Mucosa of rectum (tissue), 2 donors: ENCODE results near the gene TMEM207.

ENCODE experiments used
- H3K27ac ChIP-seq, 2 donors: one replicate each; pipeline ENCODE4 v1.7.0; 2013; ENCODE audit warnings: inconsistent platforms in 2 of 2, low read depth in 2 of 2, low read length in 2 of 2
- H3K27me3 ChIP-seq, 2 donors: one replicate each; pipeline ENCODE4 v1.7.0; 2013; ENCODE audit warnings: low read length in 2 of 2; ENCODE audit not compliant: control insufficient read depth in 2 of 2, insufficient read depth in 2 of 2
- H3K36me3 ChIP-seq, 2 donors: one replicate each; pipeline ENCODE4 v1.7.0; 2013; ENCODE audit warnings: low read length in 2 of 2; ENCODE audit not compliant: control insufficient read depth in 2 of 2, insufficient read depth in 2 of 2
- H3K4me1 ChIP-seq, 2 donors: one replicate each; pipeline ENCODE4 v1.7.0; 2013; ENCODE audit warnings: low read length in 2 of 2, mild to moderate bottlenecking in 1 of 2; ENCODE audit not compliant: control insufficient read depth in 2 of 2, insufficient read depth in 2 of 2
- H3K4me3 ChIP-seq, 2 donors: one replicate each; pipeline ENCODE4 v1.7.0; 2013; ENCODE audit warnings: low read length in 2 of 2
- H3K9ac ChIP-seq, 2 donors: one replicate each; pipeline ENCODE4 v1.7.0; 2013; ENCODE audit warnings: low read length in 2 of 2, low read depth in 1 of 2, mild to moderate bottlenecking in 1 of 2
- H3K9me3 ChIP-seq, 2 donors: one replicate each; pipeline ENCODE4 v1.7.0; 2013; ENCODE audit warnings: low read length in 2 of 2; ENCODE audit not compliant: control insufficient read depth in 2 of 2
- donor health status: healthy.
- donor health status: Normal muscosa, but diverticular disease.

TMEM207 gene

DNA sequence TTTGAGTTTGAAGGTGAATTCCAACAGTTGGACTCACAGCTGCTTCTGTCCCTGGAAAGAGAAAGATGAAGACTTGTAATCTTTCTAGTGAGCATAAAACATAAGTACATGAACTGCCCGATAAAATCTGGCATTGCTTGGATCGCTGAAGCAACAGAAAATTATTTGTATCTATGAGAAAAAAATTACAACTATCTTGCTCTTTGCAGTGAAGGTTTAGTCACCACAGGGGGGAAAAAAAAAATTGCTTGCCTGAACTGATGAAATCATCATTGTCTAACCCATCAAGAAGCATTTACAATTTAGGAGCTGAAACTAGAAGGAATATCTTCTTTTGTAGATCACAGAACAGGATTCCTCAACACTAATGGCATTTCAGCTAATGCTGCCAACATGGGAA, 20.0 kb downstream of the TMEM207 start:
- Histone ChIP-seq H3K4me1 (no peaks in the 10 kb centered on the region), H3K27me3 (no peaks in the 10 kb centered on the region), H3K9ac (no peak overlapping the region), H3K9me3 (no peaks in the 10 kb centered on the region), H3K4me3 (no peak overlapping the region), H3K27ac (no peak overlapping the region), H3K36me3 (no peaks in the 10 kb centered on the region)

DNA sequence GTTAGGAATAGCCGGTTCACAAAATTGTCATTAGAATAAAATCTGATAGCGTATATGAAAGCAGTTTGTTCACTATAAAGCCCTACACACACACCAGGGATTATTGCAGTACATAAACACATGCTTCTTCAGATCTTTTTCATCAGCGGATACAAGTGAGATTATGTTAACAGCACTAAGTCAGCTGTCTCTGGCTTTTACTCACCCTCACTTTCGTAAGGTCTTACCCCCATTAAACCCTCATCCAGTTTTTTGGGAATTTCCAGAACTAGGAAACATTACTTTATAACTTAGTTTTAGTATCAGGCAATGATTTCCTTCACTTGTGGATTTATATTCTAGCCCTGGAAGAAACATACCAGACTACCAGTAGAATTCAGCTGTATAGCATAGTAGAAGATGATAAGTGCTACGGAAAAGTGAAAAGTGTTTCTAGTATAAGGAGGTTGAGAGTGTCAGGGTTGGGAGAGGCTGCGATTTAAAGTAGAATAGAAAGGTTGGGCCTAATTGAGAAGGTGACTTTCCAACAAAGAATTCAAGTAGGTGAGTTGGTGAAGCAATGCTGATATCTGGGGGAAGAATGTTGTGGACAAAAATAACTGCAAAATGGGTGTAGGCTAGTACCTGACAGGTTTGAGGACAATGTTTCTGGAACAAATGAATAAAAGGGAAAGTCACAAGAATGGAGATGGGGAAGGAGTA, 22.7 kb downstream of the TMEM207 start:
- Histone ChIP-seq H3K27ac (no peak overlapping the region), H3K36me3 (no peaks in the 10 kb centered on the region), H3K9me3 (no peaks in the 10 kb centered on the region), H3K27me3 (no peaks in the 10 kb centered on the region), H3K9ac (no peak overlapping the region), H3K4me1 (no peaks in the 10 kb centered on the region), H3K4me3 (no peak overlapping the region)

DNA sequence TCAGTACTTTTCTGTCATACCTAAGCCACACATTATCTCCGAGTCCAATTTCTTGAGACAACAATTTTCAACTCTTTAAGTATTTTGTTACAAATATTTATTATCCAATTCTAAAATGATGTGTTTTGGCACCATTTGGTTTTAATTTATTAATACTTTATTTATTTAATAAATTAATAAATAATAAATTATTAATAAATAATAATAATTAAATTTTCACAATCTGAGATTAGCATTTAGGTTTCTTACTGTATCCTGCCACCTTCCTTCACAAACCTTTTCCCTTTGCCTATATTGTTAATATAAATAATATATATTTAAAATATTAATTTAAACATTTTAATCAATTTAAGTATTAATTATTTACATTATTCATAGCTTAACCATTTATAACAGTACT, 23.9 kb downstream of the TMEM207 start:
- Histone ChIP-seq H3K4me1 (no peaks in the 10 kb centered on the region), H3K9me3 (no peaks in the 10 kb centered on the region)

DNA sequence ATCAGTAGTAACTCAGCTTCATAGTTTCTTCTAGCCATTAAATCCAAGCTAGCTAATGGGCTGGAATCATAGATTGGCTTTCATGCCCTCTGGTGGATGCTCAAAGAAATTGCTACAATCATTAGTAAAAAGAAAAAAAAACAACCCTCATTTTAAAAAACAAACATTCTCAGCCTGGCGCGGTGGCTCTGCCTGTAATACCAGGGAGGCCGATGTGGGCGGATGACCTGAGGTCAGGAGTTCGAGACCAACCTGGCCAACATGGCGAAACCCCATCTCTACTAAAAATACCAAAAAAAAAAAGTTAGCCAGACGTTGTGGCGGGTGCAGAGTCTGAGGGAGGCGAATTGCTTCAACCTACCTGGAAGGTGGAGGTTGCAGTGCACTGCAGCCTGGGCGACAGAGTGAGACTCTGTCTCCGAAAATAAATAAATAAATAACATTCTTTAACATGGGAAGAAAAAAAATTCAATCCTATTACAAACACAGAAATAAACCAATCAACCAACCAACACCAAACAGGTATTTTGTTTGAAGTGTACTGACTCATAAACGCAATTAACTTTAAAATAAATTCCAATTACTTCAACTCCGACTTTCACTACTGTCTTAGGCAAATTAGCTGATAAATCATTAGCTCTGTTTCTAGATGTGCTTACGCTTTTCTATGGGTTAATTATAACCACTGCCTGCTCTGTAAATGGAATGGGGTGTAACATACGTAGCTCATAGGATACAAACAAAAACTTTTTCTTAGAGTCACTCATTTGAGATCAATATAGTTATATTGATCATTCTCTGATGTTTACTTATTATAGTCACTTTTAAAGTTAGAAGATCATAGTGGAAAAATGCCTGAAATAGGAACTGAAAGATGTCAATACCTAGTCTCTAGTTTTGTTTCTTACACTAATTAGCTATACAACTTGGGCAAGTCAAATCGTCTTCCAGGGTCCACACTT, 24.9 kb downstream of the TMEM207 start:
- Histone ChIP-seq H3K9me3 (no peaks in the 10 kb centered on the region), H3K27me3 (no peaks in the 10 kb centered on the region), H3K27ac (no peak overlapping the region), H3K9ac (no peak overlapping the region), H3K4me1 (no peaks in the 10 kb centered on the region), H3K36me3 (no peaks in the 10 kb centered on the region), H3K4me3 (no peak overlapping the region)

More for the DNA sequence above, 23.9 kb downstream of the TMEM207 start:
- Histone ChIP-seq H3K36me3 (no peaks in the 10 kb centered on the region), H3K9ac (no peak overlapping the region), H3K4me3 (no peak overlapping the region), H3K27me3 (no peaks in the 10 kb centered on the region), H3K27ac (no peak overlapping the region)

DNA sequence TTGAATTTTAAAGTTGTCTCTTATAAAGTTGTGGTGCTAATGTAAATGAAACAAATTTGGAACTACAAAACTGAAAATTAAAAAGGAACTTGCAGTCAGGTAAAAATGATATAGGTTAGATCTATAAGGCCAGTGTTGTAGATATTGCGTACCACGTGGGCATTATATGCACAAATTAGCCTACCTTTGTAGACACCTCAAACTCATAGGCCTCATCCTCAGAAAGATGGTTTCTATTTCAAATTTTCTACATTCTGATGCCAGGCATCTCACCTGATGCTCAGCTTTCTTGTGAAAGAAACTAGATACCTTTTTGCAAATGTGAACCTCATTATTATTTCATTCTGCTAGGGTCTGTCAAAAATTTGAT, 25.6 kb downstream of the TMEM207 start:
- Histone ChIP-seq H3K36me3 (no peaks in the 10 kb centered on the region), H3K9ac (no peak overlapping the region), H3K9me3 (no peaks in the 10 kb centered on the region), H3K4me1 (no peaks in the 10 kb centered on the region), H3K4me3 (no peak overlapping the region), H3K27me3 (no peaks in the 10 kb centered on the region), H3K27ac (no peak overlapping the region)

DNA sequence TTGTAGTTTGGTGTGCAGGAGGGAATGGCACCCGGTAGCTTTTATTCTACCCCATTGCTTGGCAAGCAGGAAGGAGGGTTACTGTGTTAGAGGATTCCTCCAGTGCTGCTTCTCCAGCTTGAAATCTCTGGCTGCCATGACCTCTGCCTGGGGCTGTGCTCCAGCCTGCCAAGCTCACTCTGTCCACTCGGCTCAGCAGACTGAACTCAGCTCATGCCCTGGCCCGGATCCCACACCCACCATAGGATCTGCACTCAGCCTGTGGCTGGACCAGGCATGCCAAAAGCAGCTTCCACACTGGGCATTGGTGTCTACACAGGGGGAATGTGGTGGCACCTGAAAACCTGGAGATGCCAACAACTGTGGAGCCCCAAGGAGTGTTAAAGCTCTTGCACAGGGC, 35.4 kb downstream of the TMEM207 start:
- Histone ChIP-seq H3K9me3 (no peaks in the 10 kb centered on the region), H3K4me3 (no peak overlapping the region), H3K27ac (no peak overlapping the region), H3K9ac (no peak overlapping the region), H3K4me1 (no peaks in the 10 kb centered on the region), H3K27me3 (no peaks in the 10 kb centered on the region), H3K36me3 (no peaks in the 10 kb centered on the region)

DNA sequence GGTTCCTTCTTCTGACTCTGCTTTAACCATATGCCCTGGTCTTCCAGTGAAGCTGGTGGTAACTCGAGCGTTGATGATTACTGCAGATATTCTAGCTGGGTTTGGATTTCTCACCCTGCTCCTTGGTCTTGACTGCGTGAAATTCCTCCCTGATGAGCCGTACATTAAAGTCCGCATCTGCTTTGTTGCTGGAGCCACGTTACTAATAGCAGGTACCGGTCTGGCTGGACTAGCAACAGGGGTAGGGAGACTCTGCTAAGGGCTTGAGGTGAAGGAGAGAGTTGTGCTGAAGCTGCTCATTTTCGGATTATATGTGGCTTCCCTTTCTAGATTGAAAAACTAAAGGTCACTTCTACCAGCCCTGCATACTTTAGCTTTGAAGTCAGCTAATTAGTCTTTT, 45.0 kb downstream of the TMEM207 start:
- Histone ChIP-seq H3K27ac (no peak overlapping the region), H3K4me1 (no peaks in the 10 kb centered on the region), H3K9ac (no peak overlapping the region), H3K36me3 (no peaks in the 10 kb centered on the region), H3K27me3 (no peaks in the 10 kb centered on the region), H3K4me3 (no peak overlapping the region), H3K9me3 (no peaks in the 10 kb centered on the region)

DNA sequence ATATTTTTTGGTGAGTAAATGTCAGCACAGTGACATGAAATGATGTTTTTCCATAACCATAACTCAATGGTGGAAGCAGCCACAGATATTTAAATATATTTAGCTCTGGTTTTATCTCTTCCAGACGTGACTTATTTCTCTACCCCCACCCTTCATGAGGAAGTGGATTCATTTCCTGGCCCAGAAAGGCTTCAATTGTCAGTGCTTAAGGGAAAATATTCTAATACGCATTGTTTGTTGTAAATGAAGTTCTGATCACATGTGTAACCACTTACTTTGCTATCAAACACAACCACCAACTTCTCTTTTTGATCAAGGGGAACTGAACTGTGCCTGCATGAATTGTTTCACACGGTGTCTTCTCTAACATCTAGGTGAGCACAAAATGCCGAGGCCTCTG, 47.7 kb downstream of the TMEM207 start:
- Histone ChIP-seq H3K9me3 (no peaks in the 10 kb centered on the region), H3K27ac (no peak overlapping the region), H3K27me3 (no peaks in the 10 kb centered on the region), H3K36me3 (no peaks in the 10 kb centered on the region), H3K4me3 (no peak overlapping the region), H3K4me1 (no peaks in the 10 kb centered on the region), H3K9ac (no peak overlapping the region)

DNA sequence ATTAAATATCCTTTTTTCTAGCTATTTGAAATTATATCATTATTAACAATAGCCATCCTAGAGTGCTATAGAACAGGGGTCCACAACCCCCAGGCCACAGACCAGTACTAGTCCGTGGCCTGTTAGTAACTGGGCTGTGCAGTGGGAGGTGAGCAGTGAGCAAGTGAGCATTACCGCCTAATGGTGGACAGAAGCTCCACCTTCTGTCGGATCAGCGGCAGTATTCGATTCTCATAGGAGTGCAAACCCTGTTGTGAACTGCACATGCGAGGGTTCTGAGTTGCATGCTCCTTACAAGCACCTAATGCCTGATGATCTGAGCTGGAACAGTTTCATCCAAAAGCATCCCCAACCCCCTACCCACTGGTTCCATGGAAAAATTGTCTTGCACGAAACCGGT, 50.0 kb downstream of the TMEM207 start:
- Histone ChIP-seq H3K4me3 (no peak overlapping the region), H3K4me1 (no peaks in the 10 kb centered on the region), H3K9ac (no peak overlapping the region), H3K36me3 (no peaks in the 10 kb centered on the region), H3K27ac (no peak overlapping the region), H3K27me3 (no peaks in the 10 kb centered on the region), H3K9me3 (no peaks in the 10 kb centered on the region)

DNA sequence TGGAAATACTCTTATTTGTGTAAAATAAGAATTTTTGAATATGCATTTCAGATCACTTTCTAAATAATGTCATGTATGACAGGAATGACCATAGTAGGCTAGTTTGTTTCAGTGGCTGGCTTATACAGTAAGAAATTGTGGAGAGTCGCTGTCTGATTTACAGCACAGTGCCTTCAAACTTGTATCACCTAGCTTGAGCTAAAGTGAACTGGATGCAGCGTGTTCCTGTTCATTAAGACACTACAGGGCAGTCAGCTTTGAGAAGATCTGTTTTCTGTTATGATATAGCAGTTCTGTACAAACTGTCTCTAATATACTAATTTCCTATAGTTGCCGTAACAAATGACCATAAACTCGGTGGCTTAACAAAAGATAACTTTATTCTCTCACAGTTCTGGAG, 51.8 kb downstream of the TMEM207 start:
- Histone ChIP-seq H3K9ac (no peak overlapping the region), H3K36me3 (no peaks in the 10 kb centered on the region), H3K9me3 (no peaks in the 10 kb centered on the region), H3K27me3 (no peaks in the 10 kb centered on the region), H3K27ac (no peak overlapping the region), H3K4me3 (no peak overlapping the region), H3K4me1 (no peaks in the 10 kb centered on the region)
